Prostate gland (tissue), 2 donors: Measurements from ENCODE around the gene FGF7.

Experiments used
- CTCF ChIP-seq, 4 experiments: fragments of 200-600 bp in 2 of 4; fragments of 450-650 bp in 2 of 4; sonication (generic) in 2 of 4; IDR thresholded peaks; 1 replicate in 3 of 4; 2 replicates in 1 of 4; pipeline ENCODE4 v1.5.1; 2016 to 2019; ENCODE audit warnings: antibody characterized with exemption in 4 of 4, mild to moderate bottlenecking in 2 of 4, moderate library complexity in 2 of 4
- POLR2A ChIP-seq: fragments of 450-650 bp; IDR thresholded peaks from one replicate; pipeline ENCODE4 v1.6.1; 2016; ENCODE audit warnings: antibody characterized with exemption, mild to moderate bottlenecking

DNA sequence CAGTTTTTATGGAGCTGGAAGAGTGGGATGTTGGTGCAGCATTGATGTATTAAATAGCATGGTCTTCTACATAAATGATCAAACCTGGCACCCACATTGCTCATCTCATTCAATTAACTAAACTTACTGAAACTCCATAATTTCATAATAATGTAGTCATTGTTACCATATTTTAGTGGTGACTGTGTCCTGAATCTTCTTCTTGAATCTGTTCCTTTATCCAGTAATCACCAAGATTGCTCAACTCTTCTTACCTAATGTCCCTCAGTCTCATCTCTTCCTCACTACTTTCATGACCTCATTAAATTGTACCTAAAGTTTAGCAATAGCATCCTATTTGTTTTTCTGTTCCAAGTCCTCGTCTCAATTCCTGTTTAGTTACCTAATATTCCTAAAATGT is 69.8 kb downstream of the FGF7 start:
- no peak for TF ChIP-seq CTCF (IDR thresholded peaks at IDR 0.05)
- TF ChIP-seq POLR2A: no peak
